ENCODE results near the gene RABEP1. TPM values are rescaled to one million over a fixed set of nuclear protein-coding genes. Genes with fewer than 3 reads are reported as not detected.

RABEP1 gene
- total and polyA plus RNA-seq, 2 experiments from 2014 or later: 37.0 to 88.1 TPM

DNA sequence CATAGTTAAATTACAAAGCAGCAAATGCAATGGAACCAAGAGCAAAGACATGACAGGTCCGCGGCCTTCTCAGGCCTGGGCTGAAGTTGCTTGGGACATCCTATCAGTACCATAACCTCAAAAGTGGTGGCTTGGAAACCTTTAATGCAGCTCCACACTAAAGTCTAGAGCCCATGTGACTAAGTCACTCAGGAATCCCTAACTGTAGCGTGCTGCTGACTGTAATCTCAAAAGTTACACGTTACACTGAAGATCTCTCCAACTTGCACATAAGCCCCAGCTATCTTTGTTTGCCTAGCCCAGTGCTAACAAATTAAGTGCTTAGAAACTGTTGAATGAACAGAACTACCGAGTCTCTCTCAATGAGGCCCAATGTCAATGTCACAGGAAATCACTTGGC is 109.6 kb downstream of the RABEP1 start:
- no peaks in the 10 kb centered on the region for H3K9me3 Mint-ChIP-seq
- H2AFZ ChIP-seq: no peak overlapping the region
- H3K4me2 ChIP-seq: no peak overlapping the region
- ATAC-seq: no peak
- H3K4me3 Mint-ChIP-seq: no peak overlapping the region
- TF ChIP-seq NANOG (IDR thresholded peaks at IDR 0.05; ENCODE audit: borderline replicate concordance) (no peak), CREB1 (CRISPR knock-in tag; IDR thresholded peaks at IDR 0.05; ENCODE audit: low read depth) (no peak), ZNF331 (CRISPR knock-in tag; IDR thresholded peaks at IDR 0.05; ENCODE audit: low read depth) (no peak)
- TF ChIP-seq, protein P1, sequence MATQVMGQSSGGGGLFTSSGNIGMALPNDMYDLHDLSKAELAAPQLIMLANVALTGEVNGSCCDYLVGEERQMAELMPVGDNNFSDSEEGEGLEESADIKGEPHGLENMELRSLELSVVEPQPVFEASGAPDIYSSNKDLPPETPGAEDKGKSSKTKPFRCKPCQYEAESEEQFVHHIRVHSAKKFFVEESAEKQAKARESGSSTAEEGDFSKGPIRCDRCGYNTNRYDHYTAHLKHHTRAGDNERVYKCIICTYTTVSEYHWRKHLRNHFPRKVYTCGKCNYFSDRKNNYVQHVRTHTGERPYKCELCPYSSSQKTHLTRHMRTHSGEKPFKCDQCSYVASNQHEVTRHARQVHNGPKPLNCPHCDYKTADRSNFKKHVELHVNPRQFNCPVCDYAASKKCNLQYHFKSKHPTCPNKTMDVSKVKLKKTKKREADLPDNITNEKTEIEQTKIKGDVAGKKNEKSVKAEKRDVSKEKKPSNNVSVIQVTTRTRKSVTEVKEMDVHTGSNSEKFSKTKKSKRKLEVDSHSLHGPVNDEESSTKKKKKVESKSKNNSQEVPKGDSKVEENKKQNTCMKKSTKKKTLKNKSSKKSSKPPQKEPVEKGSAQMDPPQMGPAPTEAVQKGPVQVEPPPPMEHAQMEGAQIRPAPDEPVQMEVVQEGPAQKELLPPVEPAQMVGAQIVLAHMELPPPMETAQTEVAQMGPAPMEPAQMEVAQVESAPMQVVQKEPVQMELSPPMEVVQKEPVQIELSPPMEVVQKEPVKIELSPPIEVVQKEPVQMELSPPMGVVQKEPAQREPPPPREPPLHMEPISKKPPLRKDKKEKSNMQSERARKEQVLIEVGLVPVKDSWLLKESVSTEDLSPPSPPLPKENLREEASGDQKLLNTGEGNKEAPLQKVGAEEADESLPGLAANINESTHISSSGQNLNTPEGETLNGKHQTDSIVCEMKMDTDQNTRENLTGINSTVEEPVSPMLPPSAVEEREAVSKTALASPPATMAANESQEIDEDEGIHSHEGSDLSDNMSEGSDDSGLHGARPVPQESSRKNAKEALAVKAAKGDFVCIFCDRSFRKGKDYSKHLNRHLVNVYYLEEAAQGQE (IDR thresholded peaks at IDR 0.05; ENCODE audit: unreplicated experiment): no peak
- TF ChIP-seq, protein P2, sequence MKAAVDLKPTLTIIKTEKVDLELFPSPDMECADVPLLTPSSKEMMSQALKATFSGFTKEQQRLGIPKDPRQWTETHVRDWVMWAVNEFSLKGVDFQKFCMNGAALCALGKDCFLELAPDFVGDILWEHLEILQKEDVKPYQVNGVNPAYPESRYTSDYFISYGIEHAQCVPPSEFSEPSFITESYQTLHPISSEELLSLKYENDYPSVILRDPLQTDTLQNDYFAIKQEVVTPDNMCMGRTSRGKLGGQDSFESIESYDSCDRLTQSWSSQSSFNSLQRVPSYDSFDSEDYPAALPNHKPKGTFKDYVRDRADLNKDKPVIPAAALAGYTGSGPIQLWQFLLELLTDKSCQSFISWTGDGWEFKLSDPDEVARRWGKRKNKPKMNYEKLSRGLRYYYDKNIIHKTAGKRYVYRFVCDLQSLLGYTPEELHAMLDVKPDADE (IDR thresholded peaks at IDR 0.05): no peak
- H3K27ac ChIP-seq (ENCODE audit: low read depth): no peak overlapping the region
- peaks cover 6% of the 10 kb centered on the region; the same call in 1 of the 2 replicates for H3F3A ChIP-seq (replicated peaks; ENCODE audit: low read depth)
- H3K36me3 Mint-ChIP-seq (ENCODE audit: low read depth): peaks cover 80% of the 10 kb centered on the region
- no peaks in the 10 kb centered on the region for H3K27me3 ChIP-seq (ENCODE audit: insufficient read depth)
- no peaks in the 10 kb centered on the region for H3K9me2 ChIP-seq (ENCODE audit: insufficient read depth)
- no peak for DNase-seq (ENCODE audit: low spot score)
- H3K4me3 ChIP-seq: no peak overlapping the region
- peaks cover 18% of the 10 kb centered on the region for H4K20me1 ChIP-seq (replicated peaks; ENCODE audit: insufficient read depth)
- no peak overlapping the region for H3K27ac Mint-ChIP-seq
- no peaks in the 10 kb centered on the region for H3K4me1 ChIP-seq (ENCODE audit: insufficient read depth)
- no peaks in the 10 kb centered on the region for H3K79me2 ChIP-seq (replicated peaks; ENCODE audit: insufficient read depth)
- no peaks in the 10 kb centered on the region for H3K4me1 Mint-ChIP-seq
- peaks cover 67% of the 10 kb centered on the region for H3K36me3 ChIP-seq (ENCODE audit: insufficient read depth)
- peaks cover 2% of the 10 kb centered on the region for H3K27me3 Mint-ChIP-seq (ENCODE audit: insufficient read depth, low read depth, poor library complexity)

GRCh38 chr17:5396612-5397011 is 114.5 kb downstream of the RABEP1 start:
- DNase-seq (ENCODE audit: low spot score) (no peak), ATAC-seq (no peak)
- H3F3A ChIP-seq (replicated peaks; ENCODE audit: low read depth): no peaks in the 10 kb centered on the region
- no peaks in the 10 kb centered on the region for H3K4me1 ChIP-seq (ENCODE audit: insufficient read depth)
- no peaks in the 10 kb centered on the region for H3K9me2 ChIP-seq (ENCODE audit: insufficient read depth)
- H3K4me3 Mint-ChIP-seq: no peak overlapping the region
- H3K4me3 ChIP-seq: no peak overlapping the region
- peaks cover 4% of the 10 kb centered on the region; the same call in 1 of the 2 replicates for H3K79me2 ChIP-seq (replicated peaks; ENCODE audit: insufficient read depth)
- H3K36me3 ChIP-seq (ENCODE audit: insufficient read depth): peaks cover 68% of the 10 kb centered on the region
- no peaks in the 10 kb centered on the region for H3K4me1 Mint-ChIP-seq
- H3K9me3 Mint-ChIP-seq: no peaks in the 10 kb centered on the region
- TF ChIP-seq CTCF (conservative IDR thresholded peaks at IDR 0.05; ENCODE audit: low read depth in 2 of 2): no peak
- H3K27ac ChIP-seq (ENCODE audit: low read depth): no peak overlapping the region
- no peak overlapping the region for H3K27ac Mint-ChIP-seq
- H3K27me3 ChIP-seq (ENCODE audit: insufficient read depth): no peaks in the 10 kb centered on the region
- H3K4me2 ChIP-seq: no peak overlapping the region
- peaks cover 85% of the 10 kb centered on the region for H3K36me3 Mint-ChIP-seq (ENCODE audit: low read depth)
- no peak overlapping the region for H2AFZ ChIP-seq
- peaks cover 11% of the 10 kb centered on the region for H4K20me1 ChIP-seq (replicated peaks; ENCODE audit: insufficient read depth)
- peaks cover 3% of the 10 kb centered on the region for H3K27me3 Mint-ChIP-seq (ENCODE audit: insufficient read depth, low read depth, poor library complexity)

All from GM23338 (cell line).